PFSK-1 (cell line): ENCODE measurements around the gene CADM2.

Experiments
- POLR2AphosphoS5 ChIP-seq: IDR thresholded peaks from 2 replicates; pipeline ENCODE4 v1.6.1; 2012; ENCODE audit warnings: low read depth, mild to moderate bottlenecking, control low read depth, low read length, moderate library complexity
- REST ChIP-seq, 2 experiments: IDR thresholded peaks; 2 replicates each; pipeline versions ENCODE4 v1.6.1 to v1.8.0; 2011 to 2012; ENCODE audit warnings: low read depth in 2 of 2, low read length in 2 of 2, control low read depth in 1 of 2, inconsistent platforms in 1 of 2, mild to moderate bottlenecking in 1 of 2, moderate library complexity in 1 of 2; ENCODE audit not compliant: insufficient read depth in 1 of 2
- SIN3A ChIP-seq: IDR thresholded peaks from 2 replicates; pipeline ENCODE4 v1.6.1; 2012; ENCODE audit warnings: mild to moderate bottlenecking, low read length, moderate library complexity, borderline replicate concordance; ENCODE audit not compliant: insufficient read depth

GRCh38 chr3:85740561-85740960 lies 781.8 kb downstream of the CADM2 start:
- TF ChIP-seq POLR2AphosphoS5: no peak
- TF ChIP-seq SIN3A: no peak
- no peak for TF ChIP-seq REST (IDR thresholded peaks at IDR 0.05; ENCODE audit: insufficient read depth in 1 of 2, low read depth in 2 of 2, low read length in 2 of 2)
